Breast epithelium (tissue), 3 donors: Measurements from ENCODE around the gene LRRC74A.

ENCODE experiments used
- CTCF ChIP-seq, 3 donors: fragments of 450-650 bp; IDR thresholded peaks; one replicate each; pipeline ENCODE4 v1.5.1; 2016 to 2017; ENCODE audit warnings: antibody characterized with exemption in 3 of 3, mild to moderate bottlenecking in 3 of 3, moderate library complexity in 3 of 3
- POLR2A ChIP-seq: fragments of 450-650 bp; IDR thresholded peaks from one replicate; pipeline ENCODE4 v1.6.1; 2016; ENCODE audit warnings: antibody characterized with exemption, mild to moderate bottlenecking, moderate library complexity
- POLR2AphosphoS5 ChIP-seq, 3 donors: sonication (generic); formaldehyde crosslinking; IDR thresholded peaks; one replicate each; pipeline ENCODE4 v1.6.1; 2017; ENCODE audit warnings: antibody characterized with exemption in 3 of 3

- TF ChIP-seq CTCF (IDR thresholded peaks at IDR 0.05) (no peak), POLR2A (no peak), POLR2AphosphoS5 (IDR thresholded peaks at IDR 0.05) (no peak)
Observed at GRCh38 chr14:76784266-76784874, 41.8 kb upstream of the LRRC74A start.
